Neural cell (in vitro differentiated cells): ENCODE data around the gene PKNOX2. TPM values are rescaled to one million over a fixed set of nuclear protein-coding genes. Genes with fewer than 3 reads are reported as not detected.

Experiments
- H2AFZ ChIP-seq: fragments of 200-600, 300-800 bp; sonication (generic), shearing (Covaris generic); 2 replicates; pipeline ENCODE4 v1.6.0; 2014; ENCODE audit warnings: low read depth, mild to moderate bottlenecking, antibody characterized with exemption, low read length, moderate library complexity
- H3F3A ChIP-seq: fragments of 200-600 bp; shearing (Covaris generic); 2 replicates; pipeline ENCODE4 v1.6.1; 2016; ENCODE audit warnings: mild to moderate bottlenecking, moderate library complexity, mixed read lengths, antibody characterized with exemption, low read length; ENCODE audit not compliant: insufficient read depth, poor library complexity, severe bottlenecking
- H3K27ac ChIP-seq: fragments of 200-600, 300-800 bp; sonication (generic), shearing (Covaris generic); 2 replicates; pipeline ENCODE4 v1.5.1; 2014; ENCODE audit warnings: mild to moderate bottlenecking, low read length, moderate library complexity
- H3K27me3 ChIP-seq: fragments of 300-800, 200-600 bp; sonication (generic), shearing (Covaris generic); 2 replicates; pipeline ENCODE4 v1.6.0; 2014; ENCODE audit warnings: mild to moderate bottlenecking, low read depth, low read length, moderate library complexity; ENCODE audit not compliant: insufficient read depth
- H3K36me3 ChIP-seq: fragments of 300-800, 200-600 bp; sonication (generic), shearing (Covaris generic); 2 replicates; pipeline ENCODE4 v1.5.1; 2014; ENCODE audit warnings: mild to moderate bottlenecking, antibody characterized with exemption, low read length, moderate library complexity; ENCODE audit not compliant: insufficient read depth
- H3K4me2 ChIP-seq: fragments of 300-800, 200-600 bp; sonication (generic), shearing (Covaris generic); 2 replicates; pipeline ENCODE4 v1.6.0; 2014; ENCODE audit warnings: mild to moderate bottlenecking, low read length
- H3K4me3 ChIP-seq: fragments of 300-800, 200-600 bp; sonication (generic), shearing (Covaris generic); 2 replicates; pipeline ENCODE4 v1.5.1; 2014; ENCODE audit warnings: mild to moderate bottlenecking, low read length, moderate library complexity
- H3K79me2 ChIP-seq: fragments of 200-600 bp; shearing (Covaris generic); replicated peaks from 2 replicates; pipeline ENCODE4 v1.6.0; 2014; ENCODE audit warnings: mild to moderate bottlenecking, low read length, moderate library complexity; ENCODE audit not compliant: insufficient read depth
- H3K9ac ChIP-seq: fragments of 300-800, 200-600 bp; sonication (generic), shearing (Covaris generic); 2 replicates; pipeline ENCODE4 v1.6.1; 2016; ENCODE audit warnings: mild to moderate bottlenecking, low read length, mixed read lengths
- H3K9me2 ChIP-seq: fragments of 200-600 bp; shearing (Covaris generic); 2 replicates; pipeline ENCODE4 v1.6.1; 2016; ENCODE audit warnings: mild to moderate bottlenecking, low read length, mixed read lengths; ENCODE audit not compliant: insufficient read depth
- H3K9me3 ChIP-seq: fragments of 200-600, 300-800 bp; sonication (generic), shearing (Covaris generic); 2 replicates; pipeline ENCODE4 v1.6.1; 2016; ENCODE audit warnings: mild to moderate bottlenecking, mixed run types, low read length, moderate library complexity, mixed read lengths
- H4K20me1 ChIP-seq: fragments of 200-600 bp; shearing (Covaris generic); 2 replicates; pipeline ENCODE4 v1.6.1; 2016; ENCODE audit warnings: mild to moderate bottlenecking, mixed run types; ENCODE audit not compliant: insufficient read depth
- EP300 ChIP-seq: fragments of 450-650 bp; conservative IDR thresholded peaks from 2 replicates; pipeline ENCODE4 v1.6.1; 2014; ENCODE audit warnings: antibody characterized with exemption, mild to moderate bottlenecking, moderate library complexity; ENCODE audit not compliant: poor library complexity, severe bottlenecking
- EZH2 ChIP-seq: fragments of 200-600, 300-800 bp; shearing (Covaris generic), sonication (generic); IDR thresholded peaks from 2 replicates; pipeline ENCODE4 v1.6.1; 2014; ENCODE audit warnings: antibody characterized with exemption, low read length, borderline replicate concordance, mild to moderate bottlenecking; ENCODE audit not compliant: insufficient read depth, poor library complexity, severe bottlenecking
- MXI1 ChIP-seq: fragments of 450-650 bp; conservative IDR thresholded peaks from 2 replicates; pipeline ENCODE4 v1.6.1; 2014; ENCODE audit warnings: antibody characterized with exemption, mild to moderate bottlenecking; ENCODE audit not compliant: poor library complexity, severe bottlenecking
- POLR2AphosphoS5 ChIP-seq: IDR thresholded peaks from 2 replicates; pipeline ENCODE4 v1.6.1; 2012
- RAD21 ChIP-seq: fragments of 450-650 bp; conservative IDR thresholded peaks from 2 replicates; pipeline ENCODE4 v1.6.1; 2014; ENCODE audit warnings: antibody characterized with exemption, mild to moderate bottlenecking, moderate library complexity
- REST ChIP-seq: IDR thresholded peaks from 2 replicates; pipeline ENCODE4 v1.6.1; 2012; ENCODE audit warnings: borderline replicate concordance
- SMC3 ChIP-seq: fragments of 450-650 bp; conservative IDR thresholded peaks from 2 replicates; pipeline ENCODE4 v1.6.1; 2014; ENCODE audit warnings: antibody characterized with exemption, mild to moderate bottlenecking, moderate library complexity; ENCODE audit not compliant: poor library complexity
- TAF1 ChIP-seq: IDR thresholded peaks from 2 replicates; pipeline ENCODE4 v1.6.1; 2012; ENCODE audit warnings: low read depth
- polyA plus RNA-seq: library from polyadenylated mRNA; depleted of rRNA; stranded (reverse); fragments of >200 nt; gene quantifications from 2 replicates; pipeline ENCODE4 v1.2.3, GENCODE V29; 2014
- TF ChIP-seq, protein P1 (sequence below): fragments of 450-650 bp; IDR thresholded peaks from 2 replicates; pipeline ENCODE4 v1.5.1; 2014; ENCODE audit warnings: antibody characterized with exemption, mild to moderate bottlenecking, moderate library complexity; ENCODE audit not compliant: poor library complexity, severe bottlenecking

Gene PKNOX2
- polyA plus RNA-seq, 1 donor from 2014 or later, result 0.99 TPM

GRCh38 chr11:125429807-125430678, 265.5 kb downstream of the PKNOX2 start:
- TF ChIP-seq TAF1 (no peak), SMC3 (no peak), EZH2 (no peak), EP300 (no peak), MXI1 (no peak), POLR2AphosphoS5 (no peak), REST (no peak), RAD21 (no peak)
- TF ChIP-seq, protein P1, sequence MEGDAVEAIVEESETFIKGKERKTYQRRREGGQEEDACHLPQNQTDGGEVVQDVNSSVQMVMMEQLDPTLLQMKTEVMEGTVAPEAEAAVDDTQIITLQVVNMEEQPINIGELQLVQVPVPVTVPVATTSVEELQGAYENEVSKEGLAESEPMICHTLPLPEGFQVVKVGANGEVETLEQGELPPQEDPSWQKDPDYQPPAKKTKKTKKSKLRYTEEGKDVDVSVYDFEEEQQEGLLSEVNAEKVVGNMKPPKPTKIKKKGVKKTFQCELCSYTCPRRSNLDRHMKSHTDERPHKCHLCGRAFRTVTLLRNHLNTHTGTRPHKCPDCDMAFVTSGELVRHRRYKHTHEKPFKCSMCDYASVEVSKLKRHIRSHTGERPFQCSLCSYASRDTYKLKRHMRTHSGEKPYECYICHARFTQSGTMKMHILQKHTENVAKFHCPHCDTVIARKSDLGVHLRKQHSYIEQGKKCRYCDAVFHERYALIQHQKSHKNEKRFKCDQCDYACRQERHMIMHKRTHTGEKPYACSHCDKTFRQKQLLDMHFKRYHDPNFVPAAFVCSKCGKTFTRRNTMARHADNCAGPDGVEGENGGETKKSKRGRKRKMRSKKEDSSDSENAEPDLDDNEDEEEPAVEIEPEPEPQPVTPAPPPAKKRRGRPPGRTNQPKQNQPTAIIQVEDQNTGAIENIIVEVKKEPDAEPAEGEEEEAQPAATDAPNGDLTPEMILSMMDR, result no peak
- no peak overlapping the region for H2AFZ ChIP-seq
- H4K20me1 ChIP-seq, result no peaks in the 10 kb centered on the region
- no peaks in the 10 kb centered on the region for H3K9me3 ChIP-seq
- no peaks in the 10 kb centered on the region for H3K27me3 ChIP-seq
- H3K4me2 ChIP-seq, result no peak overlapping the region
- H3F3A ChIP-seq, result no peaks in the 10 kb centered on the region
- H3K9me2 ChIP-seq, result no peaks in the 10 kb centered on the region
- H3K79me2 ChIP-seq, result no peaks in the 10 kb centered on the region
- peak overlapping the region; percentile 34 for H3K4me3 ChIP-seq
- H3K27ac ChIP-seq, result peak overlapping the region; percentile 53
- H3K9ac ChIP-seq, result no peak overlapping the region
- no peaks in the 10 kb centered on the region for H3K36me3 ChIP-seq

DNA sequence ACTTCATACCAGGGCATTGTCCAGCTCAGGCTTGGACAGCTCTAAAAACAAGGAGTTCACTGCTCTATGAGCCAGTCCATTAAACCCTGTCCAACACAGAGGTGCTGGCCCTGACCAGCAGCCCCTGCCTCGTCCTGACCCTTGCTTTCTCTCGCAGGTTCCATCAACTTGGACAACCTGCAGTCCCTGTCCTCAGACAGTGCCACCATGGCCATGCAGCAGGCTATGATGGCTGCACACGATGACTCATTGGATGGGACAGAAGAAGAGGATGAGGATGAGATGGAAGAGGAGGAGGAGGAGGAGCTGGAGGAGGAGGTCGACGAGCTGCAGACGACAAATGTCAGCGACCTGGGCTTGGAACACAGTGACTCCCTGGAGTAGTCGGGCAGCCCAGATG, 266.5 kb downstream of the PKNOX2 start:
- H3K9me2 ChIP-seq, result no peaks in the 10 kb centered on the region
- H3K9me3 ChIP-seq, result no peaks in the 10 kb centered on the region
- H3K79me2 ChIP-seq, result no peaks in the 10 kb centered on the region
- H3K27ac ChIP-seq, result peak overlapping the region; percentile 53
- H3F3A ChIP-seq, result no peaks in the 10 kb centered on the region
- TF ChIP-seq EZH2 (no peak), RAD21 (no peak), MXI1 (no peak), POLR2AphosphoS5 (no peak), SMC3 (no peak), EP300 (no peak)
- H3K36me3 ChIP-seq, result no peaks in the 10 kb centered on the region
- peak overlapping the region; percentile 34 for H3K4me3 ChIP-seq
- no peak overlapping the region for H3K4me2 ChIP-seq
- H3K9ac ChIP-seq, result no peak overlapping the region
- H2AFZ ChIP-seq, result no peak overlapping the region
- H4K20me1 ChIP-seq, result no peaks in the 10 kb centered on the region
- H3K27me3 ChIP-seq, result no peaks in the 10 kb centered on the region
